Smooth muscle cell (in vitro differentiated cells): ENCODE results near the gene ETNPPL. TPM values are rescaled to one million over a fixed set of nuclear protein-coding genes. Genes with fewer than 3 reads are reported as not detected.

ENCODE experiments used
- DNase-seq: peaks from one replicate; lab custom pipeline; 2025; ENCODE audit not compliant: unreplicated experiment; lab: John Stamatoyannopoulos, UW
- H2AFZ ChIP-seq: fragments of 200-600 bp; sonication (generic); 2 replicates; pipeline ENCODE4 v1.6.0; 2016; ENCODE audit warnings: antibody characterized with exemption, low read depth, mild to moderate bottlenecking
- H3F3A ChIP-seq: fragments of 200-600 bp; sonication (generic); 2 replicates; pipeline ENCODE4 v1.6.0; 2017; ENCODE audit warnings: antibody characterized with exemption, low read depth
- H3K27ac ChIP-seq: fragments of 200-600 bp; sonication (generic); 2 replicates; pipeline ENCODE4 v1.5.1; 2016; ENCODE audit warnings: low read depth, mild to moderate bottlenecking
- H3K27me3 ChIP-seq: fragments of 200-600 bp; sonication (generic); 2 replicates; pipeline ENCODE4 v1.6.1; 2016; ENCODE audit warnings: low read depth, mild to moderate bottlenecking
- H3K36me3 ChIP-seq: fragments of 200-600 bp; sonication (generic); 2 replicates; pipeline ENCODE4 v1.5.1; 2016; ENCODE audit warnings: low read depth
- H3K4me1 ChIP-seq: fragments of 200-600 bp; sonication (generic); 2 replicates; pipeline ENCODE4 v1.5.1; 2016; ENCODE audit warnings: low read depth
- H3K4me2 ChIP-seq: fragments of 200-600 bp; sonication (generic); 2 replicates; pipeline ENCODE4 v1.6.0; 2016; ENCODE audit warnings: mild to moderate bottlenecking
- H3K4me3 ChIP-seq: fragments of 200-600 bp; sonication (generic); 2 replicates; pipeline ENCODE4 v1.5.1; 2016; ENCODE audit warnings: mild to moderate bottlenecking
- H3K79me2 ChIP-seq: fragments of 200-600 bp; sonication (generic); 2 replicates; pipeline ENCODE4 v1.6.0; 2016; ENCODE audit warnings: low read depth, mild to moderate bottlenecking
- H3K9ac ChIP-seq: fragments of 200-600 bp; sonication (generic); 2 replicates; pipeline ENCODE4 v1.6.0; 2016; ENCODE audit warnings: low read depth
- H3K9me3 ChIP-seq: fragments of 200-600 bp; sonication (generic); replicated peaks from 2 replicates; pipeline ENCODE4 v1.5.1; 2016; ENCODE audit warnings: low read depth
- H4K20me1 ChIP-seq: fragments of 200-600 bp; sonication (generic); 2 replicates; pipeline ENCODE4 v1.6.0; 2016; ENCODE audit warnings: low read depth
- CTCF ChIP-seq: fragments of 200-600 bp; sonication (generic); IDR thresholded peaks from 2 replicates; pipeline ENCODE4 v1.5.1; 2017; ENCODE audit warnings: borderline replicate concordance, mild to moderate bottlenecking, antibody characterized with exemption; ENCODE audit not compliant: insufficient read depth, poor library complexity, severe bottlenecking
- WGBS: methylation state at CpG from one replicate; pipeline ENCODE4 v1.1.7; 2016; ENCODE audit warnings: low lambda C conversion rate; 5-methylcytosine and 5-hydroxymethylcytosine counted together
- polyA plus RNA-seq: library from polyadenylated mRNA; unstranded; fragments of >200 nt; fragmentation: Nextera tagmentation; extraction: Ambion mirVana; gene quantifications from 2 replicates; pipeline ENCODE4 v1.2.1, GENCODE V29; 2016
- total RNA-seq: library from RNA; depleted of rRNA; stranded (reverse); fragments of >200 nt; gene quantifications from 2 replicates; pipeline ENCODE4 v1.2.3, GENCODE V29; 2014

Gene ETNPPL
- total and polyA plus RNA-seq, 2 experiments from 2014 or later, result not detected

- no peak for DNase-seq
- 89% methylated on average over 3 of the region's 3 CpGs for WGBS
- H3K79me2 ChIP-seq, result no peaks in the 10 kb centered on the region
- H3K4me2 ChIP-seq, result no peak overlapping the region
- H3K27ac ChIP-seq, result no peak overlapping the region
- no peaks in the 10 kb centered on the region for H4K20me1 ChIP-seq
- H3K9ac ChIP-seq, result no peak overlapping the region
- no peak overlapping the region for H2AFZ ChIP-seq
- H3K36me3 ChIP-seq, result no peaks in the 10 kb centered on the region
- H3K4me1 ChIP-seq, result no peaks in the 10 kb centered on the region
- no peak for TF ChIP-seq CTCF
- no peaks in the 10 kb centered on the region for H3K27me3 ChIP-seq
- no peak overlapping the region for H3K4me3 ChIP-seq
- H3F3A ChIP-seq, result no peaks in the 10 kb centered on the region
- H3K9me3 ChIP-seq, result no peaks in the 10 kb centered on the region
Measured at GRCh38 chr4:108694423-108694822, 68.4 kb downstream of the ETNPPL start.

DNA sequence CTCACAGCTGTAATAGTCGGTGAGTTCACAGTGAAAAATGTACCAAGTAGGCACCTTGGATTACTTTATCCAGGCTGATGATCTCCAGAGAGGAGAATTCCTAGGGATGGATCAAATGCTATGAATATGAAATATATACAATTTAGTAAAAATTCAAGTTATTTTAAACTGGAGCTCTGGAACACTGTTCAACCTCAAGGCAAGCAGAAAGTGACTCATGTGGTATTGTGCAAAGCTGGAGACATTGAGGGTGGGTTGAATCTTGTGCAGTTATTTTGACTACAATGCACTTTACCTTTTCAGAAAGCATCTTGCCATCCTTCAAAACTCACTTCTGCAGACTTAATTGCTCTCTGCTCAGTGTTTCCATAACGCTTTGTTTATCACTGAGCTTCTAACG is 69.0 kb downstream of the ETNPPL start:
- no peak for TF ChIP-seq CTCF
- Histone ChIP-seq H3K27ac (no peak overlapping the region), H3K4me3 (no peak overlapping the region), H2AFZ (no peak overlapping the region), H3K36me3 (no peaks in the 10 kb centered on the region), H3K4me1 (no peaks in the 10 kb centered on the region), H3K27me3 (no peaks in the 10 kb centered on the region), H3K9ac (no peak overlapping the region), H3F3A (no peaks in the 10 kb centered on the region), H3K4me2 (no peak overlapping the region), H3K79me2 (no peaks in the 10 kb centered on the region), H4K20me1 (no peaks in the 10 kb centered on the region), H3K9me3 (no peaks in the 10 kb centered on the region)
- no peak for DNase-seq
- 95% methylated on average over 3 of the region's 3 CpGs for WGBS

- Histone ChIP-seq H3K9ac (no peak overlapping the region), H3K27me3 (no peaks in the 10 kb centered on the region), H4K20me1 (no peaks in the 10 kb centered on the region), H3F3A (no peaks in the 10 kb centered on the region), H3K4me3 (no peak overlapping the region), H3K79me2 (no peaks in the 10 kb centered on the region), H2AFZ (no peak overlapping the region), H3K4me2 (no peak overlapping the region), H3K36me3 (no peaks in the 10 kb centered on the region), H3K4me1 (no peaks in the 10 kb centered on the region), H3K27ac (no peak overlapping the region), H3K9me3 (no peaks in the 10 kb centered on the region)
- no peak for DNase-seq
- no peak for TF ChIP-seq CTCF
- WGBS, result 65% methylated on average over 3 of the region's 3 CpGs
Measured at GRCh38 chr4:108693211-108693610, 69.6 kb downstream of the ETNPPL start.

Other genes starting within 250 kb of the ETNPPL start
- gene RPL34, start 142.5 kb downstream of the ETNPPL start, total RNA-seq, result 1,242 and 1,362 TPM in 2 replicates
- gene RPL34, start 142.5 kb downstream of the ETNPPL start, polyA plus RNA-seq, result 695 and 819 TPM in 2 replicates
- gene OSTC, start 112.5 kb downstream of the ETNPPL start, total RNA-seq, result 765 and 825 TPM in 2 replicates
- gene OSTC, start 112.5 kb downstream of the ETNPPL start, polyA plus RNA-seq, result 607 and 754 TPM in 2 replicates